GM12864 (cell line): Measurements from ENCODE around the gene PDXDC1.
"Not testable (repeated sequence)": the region's sequence is repeated elsewhere in the genome, so short reads cannot be mapped to it uniquely, and the experiment has no call there.

Experiments used
- DNase-seq: peaks from one replicate; pipeline ENCODE4 v3.0.0-alpha.2; 2011; ENCODE audit warnings: low read depth
- H3K4me3 ChIP-seq: 2 replicates; pipeline ENCODE4 v1.5.1; 2011; ENCODE audit warnings: mild to moderate bottlenecking, low read depth, low read length, control low read depth
- CTCF ChIP-seq: IDR thresholded peaks from 2 replicates; pipeline ENCODE4 v1.5.1; 2011; ENCODE audit warnings: low read depth, mild to moderate bottlenecking, moderate library complexity, low read length, control low read depth, inconsistent platforms; ENCODE audit errors: missing control alignments

PDXDC1 gene

DNA sequence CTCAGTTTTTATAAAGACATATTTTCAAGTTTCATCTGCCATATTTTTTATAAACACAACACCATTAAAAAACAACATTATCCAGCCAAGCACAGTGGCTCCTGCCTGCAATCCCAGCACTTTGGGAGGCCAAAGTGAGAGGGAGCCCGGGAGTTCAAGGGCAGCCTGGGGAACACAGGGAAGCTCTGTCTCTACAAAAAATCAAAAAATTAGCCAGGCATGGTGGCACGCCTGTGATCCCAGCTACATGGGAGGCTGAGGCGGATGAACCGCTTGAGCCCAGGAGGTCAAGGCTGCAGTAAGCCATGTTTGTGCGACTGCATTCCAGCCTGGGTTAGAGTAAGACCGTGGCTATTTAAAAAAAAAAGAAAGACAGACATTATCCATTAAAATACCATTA lies 98.3 kb downstream of the PDXDC1 start:
- DNase-seq = no peak
- no peak overlapping the region for H3K4me3 ChIP-seq
- TF ChIP-seq CTCF = no peak

DNA sequence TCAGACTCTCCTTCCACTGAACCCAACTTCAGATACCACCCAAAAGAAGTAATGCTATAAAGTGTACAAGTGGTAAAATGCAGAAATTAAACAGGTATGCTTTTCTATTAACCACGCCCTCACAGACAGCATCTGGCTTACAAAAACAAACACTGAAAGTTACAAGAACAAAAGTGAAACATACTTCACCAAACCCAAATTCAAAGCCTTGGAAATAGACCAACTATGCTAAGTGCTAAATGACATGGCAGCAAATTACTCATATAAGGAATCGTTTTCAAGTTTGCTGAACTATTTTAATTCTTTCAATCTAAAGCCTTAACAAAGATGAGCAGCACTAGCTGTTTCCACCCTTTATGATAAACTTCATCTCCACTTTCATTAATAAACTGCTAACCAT lies 101.3 kb downstream of the PDXDC1 start:
- not testable (repeated sequence) for H3K4me3 ChIP-seq, DNase-seq

- DNase-seq, H3K4me3 ChIP-seq: not testable (repeated sequence)
Measured at GRCh38 chr16:15080883-15081282, 106.1 kb downstream of the PDXDC1 start.

DNA sequence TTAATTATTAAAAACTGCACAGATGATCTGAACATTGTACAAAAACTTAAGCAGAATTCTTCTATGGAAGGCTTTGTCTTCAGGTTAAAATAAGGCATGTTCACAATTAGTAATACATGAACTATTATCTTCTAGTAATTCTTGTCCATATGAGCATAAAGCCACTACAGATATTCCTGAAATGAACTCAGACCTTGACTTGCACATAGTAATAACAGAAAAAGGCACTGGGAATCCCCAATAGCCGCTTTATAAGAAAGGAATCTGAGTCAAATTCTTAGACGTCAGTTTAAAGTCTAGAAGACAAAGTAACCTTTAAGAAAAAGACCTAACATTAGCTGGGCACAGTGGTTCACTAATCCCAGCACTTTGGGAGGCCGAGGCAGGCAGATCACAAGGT lies 108.0 kb downstream of the PDXDC1 start:
- H3K4me3 ChIP-seq, DNase-seq: not testable (repeated sequence)

DNA sequence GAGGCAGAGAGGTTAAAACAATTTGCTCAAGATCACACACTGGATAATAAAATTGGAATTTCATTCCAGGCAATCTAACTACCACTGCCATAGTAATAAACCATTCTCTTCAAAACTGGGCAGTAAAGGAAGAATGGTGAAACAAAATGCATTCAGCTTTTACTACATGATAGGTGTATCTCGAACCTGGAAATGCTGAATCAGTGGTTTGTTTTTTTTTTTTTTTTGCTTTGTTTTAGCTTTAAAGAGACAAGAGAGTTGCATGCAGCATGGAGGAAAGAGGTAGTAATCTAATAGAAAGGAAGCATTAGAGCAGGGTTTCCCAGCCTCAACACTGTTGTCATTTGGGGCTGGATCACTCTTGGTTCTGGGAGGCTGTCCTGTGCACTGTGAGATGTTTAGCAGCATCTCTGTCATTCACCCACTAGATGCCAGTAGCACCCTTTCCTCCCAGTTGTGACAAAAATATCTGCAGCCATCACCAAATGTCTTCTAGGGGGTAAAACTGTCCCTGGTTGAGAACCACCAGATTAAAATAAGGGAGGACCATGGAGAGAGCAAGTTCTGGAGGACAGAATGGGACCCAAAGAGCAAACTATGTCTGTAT lies 115.9 kb downstream of the PDXDC1 start:
- not testable (repeated sequence) for H3K4me3 ChIP-seq, DNase-seq

DNA sequence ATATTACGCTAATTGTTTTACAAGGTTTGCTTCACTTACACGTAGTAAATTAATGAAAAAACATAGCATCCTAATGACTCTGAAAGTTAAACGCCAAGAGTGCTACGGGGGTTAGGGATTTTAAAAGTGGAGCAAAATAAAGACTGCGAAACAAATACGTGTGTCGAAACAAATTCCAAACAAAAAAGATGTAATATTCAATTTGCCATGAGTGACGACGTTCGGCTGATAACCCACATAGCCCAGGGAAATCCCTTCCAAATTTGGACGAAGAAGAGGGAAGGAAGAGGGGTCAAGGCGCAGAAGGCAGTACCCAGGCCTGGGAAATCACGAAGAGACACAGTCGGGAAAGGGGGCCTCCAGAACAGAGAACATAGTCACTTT lies 118.7 kb downstream of the PDXDC1 start:
- DNase-seq = not testable (repeated sequence)
- peak overlapping the region; percentile 73 for H3K4me3 ChIP-seq

GRCh38 chr16:15093955-15094827 lies 119.4 kb downstream of the PDXDC1 start, which contains the start of gene RRN3:
Gene RRN3 (minus strand): TSS chr16:15094272. CDS start chr16:15094233, 39 bp downstream.
- peak; percentile 69 for DNase-seq
- peak within 1 kb of the TSS; percentile 73 for H3K4me3 ChIP-seq

DNA sequence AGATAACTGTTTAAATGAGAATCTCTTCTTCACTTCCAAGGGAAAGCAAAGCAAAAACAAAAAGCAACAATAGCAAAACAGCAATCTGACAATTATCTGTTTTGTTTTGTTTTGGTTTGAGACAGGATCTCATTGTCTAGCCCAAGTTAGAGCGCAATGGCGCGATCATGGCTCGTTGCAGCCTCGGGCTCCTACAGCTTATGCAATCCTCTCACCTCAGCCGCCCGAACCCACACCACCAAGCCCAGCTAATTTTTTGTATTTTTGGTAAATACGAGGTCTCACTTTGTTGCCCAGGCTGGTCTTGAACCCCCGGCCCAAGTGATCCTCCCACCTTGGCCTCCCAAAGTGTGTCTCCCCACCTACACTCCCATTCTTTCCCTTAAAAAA lies 121.8 kb downstream of the PDXDC1 start:
- not testable (repeated sequence) for DNase-seq, H3K4me3 ChIP-seq

GRCh38 chr16:15099366-15099909 lies 124.6 kb downstream of the PDXDC1 start:
- H3K4me3 ChIP-seq, DNase-seq: not testable (repeated sequence)

DNA sequence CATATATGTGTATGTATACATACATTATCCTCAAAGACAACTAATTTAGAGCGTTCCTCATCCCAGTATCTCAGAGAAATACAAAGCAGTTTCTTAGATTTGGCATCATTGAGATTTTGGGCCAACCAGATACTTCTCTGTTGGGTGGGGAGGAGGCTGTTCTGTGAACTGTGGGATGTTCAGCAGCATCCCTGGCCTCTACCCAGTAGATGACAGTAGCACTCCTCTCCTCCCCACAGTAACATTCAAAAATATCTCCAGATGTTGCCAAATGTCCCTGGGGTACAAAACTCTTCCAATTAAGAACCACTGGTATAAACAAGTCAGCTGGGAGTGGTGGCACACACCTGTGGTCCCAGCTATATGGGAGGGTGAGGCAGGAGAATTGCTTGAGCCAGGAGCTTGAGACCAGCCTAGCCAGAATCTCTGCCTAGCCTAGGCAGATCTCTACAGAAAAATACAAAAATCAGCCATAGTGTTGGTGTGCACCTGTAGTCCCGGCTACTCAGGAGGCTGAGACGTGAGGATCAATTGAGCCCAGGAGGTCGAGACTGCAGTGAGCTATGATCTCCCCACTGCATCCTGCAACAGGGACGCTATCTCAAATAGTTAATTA lies 125.7 kb downstream of the PDXDC1 start:
- not testable (repeated sequence) for H3K4me3 ChIP-seq, DNase-seq

- not testable (repeated sequence) for DNase-seq, H3K4me3 ChIP-seq
Measured at GRCh38 chr16:15127641-15128425, 153.0 kb downstream of the PDXDC1 start.

DNA sequence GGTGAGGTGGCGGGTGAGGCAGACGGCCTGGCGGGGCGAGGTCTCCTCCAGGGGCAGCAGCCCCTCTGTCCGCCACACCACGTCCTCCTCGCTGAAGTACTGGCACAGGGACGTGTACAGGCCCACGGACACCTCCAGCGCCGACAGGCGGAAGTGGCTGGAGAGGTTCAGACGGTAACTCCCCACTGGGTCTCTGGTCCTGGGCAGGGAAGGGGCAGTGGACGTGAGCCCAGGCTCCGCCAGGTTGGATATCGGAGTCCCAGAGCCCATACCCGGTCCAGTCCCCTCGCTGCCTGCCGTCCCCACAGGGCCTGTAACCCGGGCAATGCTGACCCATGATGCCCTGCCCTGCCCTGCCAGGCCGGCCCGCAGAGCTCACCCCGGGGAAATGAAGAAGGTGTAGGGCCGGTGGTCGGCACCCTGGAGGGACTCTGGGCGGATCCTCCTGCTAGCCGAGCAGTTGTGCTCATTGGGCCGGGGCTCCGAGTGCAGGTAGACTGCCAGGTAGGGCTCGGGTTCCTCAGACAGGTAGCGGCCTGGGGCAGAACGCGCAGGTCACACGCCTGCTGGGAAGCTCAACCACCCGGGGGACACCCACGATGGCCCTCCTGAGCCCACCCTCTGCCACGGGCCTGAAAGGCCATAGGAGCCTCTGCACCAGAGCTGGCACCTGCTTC lies 155.6 kb downstream of the PDXDC1 start:
- DNase-seq, H3K4me3 ChIP-seq: not testable (repeated sequence)

GRCh38 chr16:15130943-15131700 lies 156.3 kb downstream of the PDXDC1 start:
- not testable (repeated sequence) for H3K4me3 ChIP-seq, DNase-seq

GRCh38 chr16:15132719-15133428 lies 158.0 kb downstream of the PDXDC1 start:
- DNase-seq, H3K4me3 ChIP-seq: not testable (repeated sequence)

- not testable (repeated sequence) for DNase-seq, H3K4me3 ChIP-seq
Measured at GRCh38 chr16:15133554-15133953, 158.7 kb downstream of the PDXDC1 start.
